Measurements from ENCODE around the gene MBTD1. TPM values are rescaled to one million over a fixed set of nuclear protein-coding genes. Genes with fewer than 3 reads are reported as not detected.

The MBTD1 gene
- total and polyA plus RNA-seq, 4 donors: 2.4 to 14.2 (median 7.8) TPM

DNA sequence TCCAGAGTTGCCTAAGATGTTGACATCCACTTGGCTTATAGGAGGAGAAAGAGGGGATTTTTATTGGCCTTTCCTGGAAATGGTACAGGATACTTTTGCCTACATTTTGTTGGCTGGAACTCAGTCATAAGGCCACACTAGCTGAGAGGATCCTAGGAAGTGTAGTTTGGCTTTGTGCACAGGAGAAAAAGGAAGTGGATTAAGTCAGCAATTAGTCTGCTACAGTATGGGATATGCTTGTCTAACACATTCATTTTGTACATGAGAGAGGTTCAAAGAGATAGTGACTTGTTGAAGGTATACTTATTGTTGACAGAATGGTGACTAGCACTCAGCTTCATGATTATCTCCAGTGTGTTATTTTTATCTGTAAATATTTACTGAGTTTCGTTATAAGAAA is 10.8 kb upstream of the MBTD1 start:
- Histone ChIP-seq H3K27ac (ENCODE audit: low read depth in 1 of 2, low read length in 2 of 2) (no peak overlapping the region), H3K27me3 (ENCODE audit: control insufficient read depth in 4 of 4, insufficient read depth in 4 of 4, low read length in 3 of 4) (no peaks in the 10 kb centered on the region), H3K9ac (ENCODE audit: low read depth in 1 of 2, low read length in 2 of 2) (no peak overlapping the region), H3K36me3 (ENCODE audit: control insufficient read depth in 4 of 4, insufficient read depth in 3 of 4, low read depth in 1 of 4, low read length in 3 of 4) (peaks cover 0 to 43% (median 30%) of the 10 kb centered on the region in 4 donors), H3K4me1 (ENCODE audit: control insufficient read depth in 4 of 4, insufficient read depth in 4 of 4, low read length in 3 of 4) (peaks cover 0 to 4% (median 0%) of the 10 kb centered on the region in 4 donors), H3K4me3 (ENCODE audit: low read depth in 1 of 3, low read length in 3 of 3) (no peak overlapping the region), H3K9me3 (ENCODE audit: control insufficient read depth in 4 of 4, low read length in 3 of 4) (no peaks in the 10 kb centered on the region)
- 25% methylated on average over 1 of the region's 1 CpG for WGBS
- TF ChIP-seq HNF4G (IDR thresholded peaks at IDR 0.05): no peak
- TF ChIP-seq YY1 (IDR thresholded peaks at IDR 0.05): no peak
- no peak for TF ChIP-seq FOXA2 (IDR thresholded peaks at IDR 0.05)
- TF ChIP-seq ZBTB33 (IDR thresholded peaks at IDR 0.05): no peak
- TF ChIP-seq REST (IDR thresholded peaks at IDR 0.05): no peak
- no peak for TF ChIP-seq JUND (IDR thresholded peaks at IDR 0.05)
- DNase-seq (ENCODE audit: low spot score): no peak

DNA sequence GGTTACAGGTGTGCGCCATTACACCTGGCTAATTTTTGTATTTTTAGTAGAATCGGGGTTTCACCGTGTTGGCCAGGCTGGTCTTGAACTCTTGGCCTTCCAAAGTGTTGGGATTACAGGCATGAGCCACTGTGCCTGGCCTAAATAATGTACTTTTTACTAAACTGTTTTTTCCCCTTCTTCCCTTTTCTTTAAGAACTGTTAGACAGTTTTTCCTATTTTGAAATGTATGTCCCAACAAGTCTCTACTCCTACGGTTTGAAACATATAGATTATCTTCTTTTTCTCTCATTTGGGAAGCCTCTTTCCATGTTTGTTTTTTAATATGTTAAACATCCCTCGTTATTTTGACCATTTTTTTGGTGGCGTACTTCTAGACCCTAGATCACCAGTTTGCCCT is 10.1 kb upstream of the MBTD1 start:
- Histone ChIP-seq H3K4me1 (ENCODE audit: control insufficient read depth in 4 of 4, insufficient read depth in 4 of 4, low read length in 3 of 4) (peaks cover 0 to 4% (median 0%) of the 10 kb centered on the region in 4 donors), H3K9ac (ENCODE audit: low read depth in 1 of 2, low read length in 2 of 2) (no peak overlapping the region)

More for the DNA sequence above, 10.1 kb upstream of the MBTD1 start:
- Histone ChIP-seq H3K9me3 (ENCODE audit: control insufficient read depth in 4 of 4, low read length in 3 of 4) (no peaks in the 10 kb centered on the region), H3K36me3 (ENCODE audit: control insufficient read depth in 4 of 4, insufficient read depth in 3 of 4, low read depth in 1 of 4, low read length in 3 of 4) (peaks cover 2 to 38% (median 27%) of the 10 kb centered on the region in 4 donors), H3K27ac (ENCODE audit: low read depth in 1 of 2, low read length in 2 of 2) (no peak overlapping the region), H3K27me3 (ENCODE audit: control insufficient read depth in 4 of 4, insufficient read depth in 4 of 4, low read length in 3 of 4) (no peaks in the 10 kb centered on the region), H3K4me3 (ENCODE audit: low read depth in 1 of 3, low read length in 3 of 3) (no peak overlapping the region)
- 96% methylated on average over 6 of the region's 6 CpGs for WGBS
- TF ChIP-seq JUND (IDR thresholded peaks at IDR 0.05) (no peak), MAX (IDR thresholded peaks at IDR 0.05) (no peak), YY1 (IDR thresholded peaks at IDR 0.05) (no peak), FOXA1 (IDR thresholded peaks at IDR 0.05) (no peak), SP1 (IDR thresholded peaks at IDR 0.05) (no peak), FOXA2 (IDR thresholded peaks at IDR 0.05) (no peak), TAF1 (conservative IDR thresholded peaks at IDR 0.05) (no peak), ZBTB33 (IDR thresholded peaks at IDR 0.05) (no peak), HNF4A (conservative IDR thresholded peaks at IDR 0.05) (no peak), EGR1 (IDR thresholded peaks at IDR 0.05; ENCODE audit: low read depth in 2 of 2) (no peak), NR2F2 (IDR thresholded peaks at IDR 0.05) (no peak), RXRA (IDR thresholded peaks at IDR 0.05) (no peak), REST (IDR thresholded peaks at IDR 0.05) (no peak), GABPA (IDR thresholded peaks at IDR 0.05 in 1 of 2, conservative IDR thresholded peaks at IDR 0.05 in 1 of 2) (no peak), RAD21 (IDR thresholded peaks at IDR 0.05) (no peak), HNF4G (IDR thresholded peaks at IDR 0.05) (no peak)
- TF ChIP-seq, protein P1, sequence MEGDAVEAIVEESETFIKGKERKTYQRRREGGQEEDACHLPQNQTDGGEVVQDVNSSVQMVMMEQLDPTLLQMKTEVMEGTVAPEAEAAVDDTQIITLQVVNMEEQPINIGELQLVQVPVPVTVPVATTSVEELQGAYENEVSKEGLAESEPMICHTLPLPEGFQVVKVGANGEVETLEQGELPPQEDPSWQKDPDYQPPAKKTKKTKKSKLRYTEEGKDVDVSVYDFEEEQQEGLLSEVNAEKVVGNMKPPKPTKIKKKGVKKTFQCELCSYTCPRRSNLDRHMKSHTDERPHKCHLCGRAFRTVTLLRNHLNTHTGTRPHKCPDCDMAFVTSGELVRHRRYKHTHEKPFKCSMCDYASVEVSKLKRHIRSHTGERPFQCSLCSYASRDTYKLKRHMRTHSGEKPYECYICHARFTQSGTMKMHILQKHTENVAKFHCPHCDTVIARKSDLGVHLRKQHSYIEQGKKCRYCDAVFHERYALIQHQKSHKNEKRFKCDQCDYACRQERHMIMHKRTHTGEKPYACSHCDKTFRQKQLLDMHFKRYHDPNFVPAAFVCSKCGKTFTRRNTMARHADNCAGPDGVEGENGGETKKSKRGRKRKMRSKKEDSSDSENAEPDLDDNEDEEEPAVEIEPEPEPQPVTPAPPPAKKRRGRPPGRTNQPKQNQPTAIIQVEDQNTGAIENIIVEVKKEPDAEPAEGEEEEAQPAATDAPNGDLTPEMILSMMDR (IDR thresholded peaks at IDR 0.05; ENCODE audit: low read depth, low read length, missing input control): no peak
- TF ChIP-seq, protein P2, sequence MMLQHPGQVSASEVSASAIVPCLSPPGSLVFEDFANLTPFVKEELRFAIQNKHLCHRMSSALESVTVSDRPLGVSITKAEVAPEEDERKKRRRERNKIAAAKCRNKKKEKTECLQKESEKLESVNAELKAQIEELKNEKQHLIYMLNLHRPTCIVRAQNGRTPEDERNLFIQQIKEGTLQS (IDR thresholded peaks at IDR 0.05): no peak
- DNase-seq (ENCODE audit: low spot score): no peak

Measured in liver (tissue), 9 donors.